IMR-90 (cell line): ENCODE measurements around the gene PLXNA4. TPM values are rescaled to one million over a fixed set of nuclear protein-coding genes. Genes with fewer than 3 reads are reported as not detected.

Source experiments
- ATAC-seq: fragments of 200-7000 bp; cut with Tn5 transposase; 2 replicates; pipeline ENCODE4 v1.9.1; 2020; ENCODE audit warnings: low read depth, mild to moderate bottlenecking, moderate library complexity
- BruUV-seq: library from RNA; stranded (reverse); fragments of 400-500 nt; replicated peaks from 2 replicates; lab custom pipeline; 2021; lab: Mats Ljungman, UMichigan
- CTCF ChIA-PET: fragments of 300-600 bp; formaldehyde crosslinking; extraction: SDS; loops from one replicate; lab custom pipeline; 2021; ENCODE audit warnings: antibody characterized with exemption; lab: Yijun Ruan, JAX
- POLR2A ChIA-PET: fragments of 300-600 bp; sonication (Branson Sonifier 250); formaldehyde crosslinking; loops from one replicate; lab custom pipeline; 2022; ENCODE audit warnings: antibody characterized with exemption; ENCODE audit not compliant: unreplicated experiment; lab: Charles Lee
- DNase-seq: peaks from one replicate; pipeline ENCODE4 v3.0.0; 2013
- H2AFZ ChIP-seq: replicated peaks from 2 replicates; pipeline ENCODE3; 2013; ENCODE audit warnings: low read length, mild to moderate bottlenecking; ENCODE audit not compliant: poor library complexity
- H2AK5ac ChIP-seq: 2 replicates; pipeline ENCODE4 v1.6.1; 2013; ENCODE audit warnings: low read depth, low read length, inconsistent platforms
- H2AK9ac ChIP-seq: replicated peaks from 2 replicates; pipeline ENCODE3; 2013; ENCODE audit warnings: mild to moderate bottlenecking, low read depth, low read length, moderate library complexity; ENCODE audit not compliant: poor library complexity
- H2BK120ac ChIP-seq: 2 replicates; pipeline ENCODE4 v1.6.1; 2013; ENCODE audit warnings: low read depth, low read length, inconsistent platforms
- H2BK15ac ChIP-seq: 3 replicates; pipeline ENCODE4 v1.6.1; 2013; ENCODE audit warnings: low read depth, low read length, inconsistent platforms
- H2BK20ac ChIP-seq: 2 replicates; pipeline ENCODE4 v1.6.1; 2013; ENCODE audit warnings: low read depth, mild to moderate bottlenecking, inconsistent platforms, low read length, moderate library complexity
- H2BK5ac ChIP-seq: 2 replicates; pipeline ENCODE4 v1.6.1; 2013; ENCODE audit warnings: mild to moderate bottlenecking, low read depth, low read length, inconsistent platforms; ENCODE audit not compliant: poor library complexity, severe bottlenecking
- H3K14ac ChIP-seq: replicated peaks from 2 replicates; pipeline ENCODE4 v1.6.1; 2013; ENCODE audit warnings: low read depth, low read length, inconsistent platforms
- H3K18ac ChIP-seq: 2 replicates; pipeline ENCODE4 v1.6.1; 2013; ENCODE audit warnings: low read depth, low read length, control low read depth
- H3K23ac ChIP-seq: 2 replicates; pipeline ENCODE4 v1.6.1; 2013; ENCODE audit warnings: low read depth, low read length, inconsistent platforms
- H3K27ac ChIP-seq: 2 replicates; pipeline ENCODE4 v1.5.1; 2013; ENCODE audit warnings: mild to moderate bottlenecking, control low read depth, low read length; ENCODE audit not compliant: insufficient read depth
- H3K27me3 ChIP-seq: 2 replicates; pipeline ENCODE4 v1.6.1; 2013; ENCODE audit warnings: low read length; ENCODE audit not compliant: control insufficient read depth, insufficient read depth
- H3K36me3 ChIP-seq: 2 replicates; pipeline ENCODE4 v1.6.1; 2013; ENCODE audit warnings: low read length, mixed read lengths; ENCODE audit not compliant: control insufficient read depth, insufficient read depth
- H3K4ac ChIP-seq: 2 replicates; pipeline ENCODE4 v1.6.1; 2013; ENCODE audit warnings: low read depth, low read length, inconsistent platforms
- H3K4me1 ChIP-seq: 2 replicates; pipeline ENCODE4 v1.6.1; 2013; ENCODE audit warnings: low read length, mixed read lengths; ENCODE audit not compliant: control insufficient read depth, insufficient read depth
- H3K4me2 ChIP-seq: 2 replicates; pipeline ENCODE4 v1.6.1; 2013; ENCODE audit warnings: low read depth, mild to moderate bottlenecking, control low read depth, low read length, moderate library complexity
- H3K4me3 ChIP-seq: 2 replicates; pipeline ENCODE4 v1.5.1; 2013; ENCODE audit warnings: low read depth, mild to moderate bottlenecking, control low read depth, low read length, moderate library complexity; ENCODE audit not compliant: insufficient read depth
- H3K56ac ChIP-seq: 2 replicates; pipeline ENCODE4 v1.6.1; 2013; ENCODE audit warnings: low read length, inconsistent platforms; ENCODE audit not compliant: insufficient read depth; ENCODE audit errors: extremely low read depth
- H3K79me1 ChIP-seq, 2 experiments: 2 replicates each; pipeline ENCODE4 v1.6.1; 2013; ENCODE audit warnings: low read length in 2 of 2, inconsistent platforms in 1 of 2, low read depth in 1 of 2
- H3K9ac ChIP-seq: 2 replicates; pipeline ENCODE4 v1.6.1; 2013; ENCODE audit warnings: low read depth, low read length, control low read depth
- H3K9me1 ChIP-seq: 2 replicates; pipeline ENCODE4 v1.6.1; 2013; ENCODE audit warnings: low read length, inconsistent platforms; ENCODE audit not compliant: insufficient read depth
- H3K9me3 ChIP-seq: 2 replicates; pipeline ENCODE4 v1.6.1; 2013; ENCODE audit warnings: low read length; ENCODE audit not compliant: control insufficient read depth, insufficient read depth
- H4K20me1 ChIP-seq: 2 replicates; pipeline ENCODE4 v1.6.1; 2013; ENCODE audit warnings: low read length, inconsistent platforms; ENCODE audit not compliant: insufficient read depth
- H4K5ac ChIP-seq: 2 replicates; pipeline ENCODE4 v1.6.1; 2013; ENCODE audit warnings: mild to moderate bottlenecking, low read depth, low read length, control low read depth
- H4K8ac ChIP-seq, 2 experiments: 2 replicates each; pipeline ENCODE4 v1.6.1; 2013; ENCODE audit warnings: low read depth in 2 of 2, low read length in 2 of 2, control low read depth in 1 of 2, inconsistent platforms in 1 of 2
- H4K91ac ChIP-seq: 2 replicates; pipeline ENCODE4 v1.6.1; 2013; ENCODE audit warnings: low read depth, low read length, inconsistent platforms; ENCODE audit not compliant: insufficient read depth
- BHLHE40 ChIP-seq: fragments of 150-350 bp; IDR thresholded peaks from 2 replicates; pipeline ENCODE4 v1.6.1; 2016; ENCODE audit warnings: mild to moderate bottlenecking, low read depth, low read length
- CEBPB ChIP-seq: IDR thresholded peaks from 2 replicates; pipeline ENCODE4 v1.6.1; 2012; ENCODE audit warnings: low read depth, low read length, improper control_type of control experiment
- CHD1 ChIP-seq: IDR thresholded peaks from 2 replicates; pipeline ENCODE4 v1.6.1; 2012; ENCODE audit warnings: low read depth, low read length, improper control_type of control experiment
- CTCF ChIP-seq: conservative IDR thresholded peaks from 2 replicates; pipeline ENCODE4 v1.5.1; 2012; ENCODE audit warnings: mild to moderate bottlenecking, low read depth, low read length, improper control_type of control experiment
- ELK1 ChIP-seq: fragments of 150-350 bp; IDR thresholded peaks from 2 replicates; pipeline ENCODE4 v1.6.1; 2016; ENCODE audit warnings: low read depth, mild to moderate bottlenecking, low read length, moderate library complexity, borderline replicate concordance
- FOS ChIP-seq: fragments of 150-350 bp; IDR thresholded peaks from 2 replicates; pipeline ENCODE4 v1.6.1; 2016; ENCODE audit warnings: low read depth, low read length
- MAFK ChIP-seq: IDR thresholded peaks from 2 replicates; pipeline ENCODE4 v1.6.1; 2012; ENCODE audit warnings: low read depth, low read length, improper control_type of control experiment
- MAZ ChIP-seq: IDR thresholded peaks from 2 replicates; pipeline ENCODE4 v1.6.1; 2012; ENCODE audit warnings: low read depth, mild to moderate bottlenecking, low read length, improper control_type of control experiment, moderate library complexity, borderline replicate concordance
- MXI1 ChIP-seq: IDR thresholded peaks from 2 replicates; pipeline ENCODE4 v1.6.1; 2012; ENCODE audit warnings: low read depth, mild to moderate bottlenecking, low read length, moderate library complexity, borderline replicate concordance
- NFE2L2 ChIP-seq: fragments of 150-350 bp; IDR thresholded peaks from 2 replicates; pipeline ENCODE4 v1.6.1; 2016; ENCODE audit warnings: low read depth, mild to moderate bottlenecking, low read length
- POLR2A ChIP-seq: IDR thresholded peaks from 2 replicates; pipeline ENCODE4 v1.6.1; 2012; ENCODE audit warnings: mild to moderate bottlenecking, low read depth, low read length
- RAD21 ChIP-seq: IDR thresholded peaks from 2 replicates; pipeline ENCODE4 v1.6.1; 2012; ENCODE audit warnings: low read length, improper control_type of control experiment
- RCOR1 ChIP-seq: IDR thresholded peaks from 2 replicates; pipeline ENCODE4 v1.6.1; 2012; ENCODE audit warnings: mild to moderate bottlenecking, low read length, improper control_type of control experiment; ENCODE audit not compliant: insufficient replicate concordance
- RFX5 ChIP-seq: IDR thresholded peaks from 2 replicates; pipeline ENCODE4 v1.8.0; 2012; ENCODE audit warnings: low read depth, mild to moderate bottlenecking, low read length, moderate library complexity
- SMC3 ChIP-seq: fragments of 150-350 bp; IDR thresholded peaks from 2 replicates; pipeline ENCODE4 v1.6.1; 2016; ENCODE audit warnings: low read depth, mild to moderate bottlenecking, antibody characterized with exemption, low read length, moderate library complexity
- USF2 ChIP-seq: fragments of 150-350 bp; IDR thresholded peaks from 2 replicates; pipeline ENCODE4 v1.6.1; 2017; ENCODE audit warnings: mild to moderate bottlenecking, antibody characterized with exemption, low read length, low read depth
- WGBS, 2 experiments: methylation state at CpG; one replicate each; pipeline versions ENCODE4 v1.1.5 to v1.1.7; 2013; ENCODE audit warnings: missing lambda C conversion rate in 2 of 2; ENCODE audit not compliant: insufficient read length in 1 of 2; ENCODE audit errors: extremely low coverage in 2 of 2; 5-methylcytosine and 5-hydroxymethylcytosine counted together
- dilution Hi-C: fragments of 300-500 bp; cut with HindIII; formaldehyde crosslinking; loops from one replicate; pipeline ENCODE4 v1.14.3; 2018; ENCODE audit warnings: low sequenced_read_pairs; ENCODE audit not compliant: unreplicated experiment
- in situ Hi-C: fragments of 300-500 bp; cut with MboI; formaldehyde crosslinking; loops from 3 replicates; pipeline ENCODE4 v1.14.3; 2019; ENCODE audit warnings: low sequenced_read_pairs, inconsistent platforms, mixed read lengths
- intact Hi-C: fragments of 100-400 bp; cut with micrococcal nuclease; formaldehyde crosslinking; loops from 2 replicates; pipeline ENCODE4 v1.10.0; 2022
- polyA plus RNA-seq, 3 experiments: library from polyadenylated mRNA; depleted of rRNA; stranded (reverse); fragments of >200 nt; gene quantifications; 2 replicates each; pipeline ENCODE4 v1.2.3, GENCODE V29; 2012; ENCODE audit warnings: low replicate concordance in 1 of 3
- total RNA-seq: library from RNA; depleted of rRNA; stranded (reverse); fragments of >200 nt; gene quantifications from 2 replicates; pipeline ENCODE4 v1.2.3, GENCODE V29; 2012

The PLXNA4 gene
- total and polyA plus RNA-seq, 2 of the 4 experiments (the other 2 are of a cell fraction), result under 0.01 TPM

- CTCF ChIA-PET, result no interaction called here
- Histone ChIP-seq H3K9me1 (no peaks in the 10 kb centered on the region), H3K27ac (no peak overlapping the region), H4K8ac (no peak overlapping the region), H2BK20ac (no peak overlapping the region), H3K23ac (no peak overlapping the region), H3K79me1 (no peaks in the 10 kb centered on the region), H3K9ac (no peak overlapping the region), H3K9me3 (no peaks in the 10 kb centered on the region), H3K4me3 (no peak overlapping the region), H3K4me1 (no peaks in the 10 kb centered on the region), H4K91ac (no peak overlapping the region), H3K4ac (no peak overlapping the region), H3K14ac (no peak overlapping the region), H4K5ac (no peak overlapping the region), H2AK5ac (no peak overlapping the region), H2BK5ac (no peak overlapping the region), H3K36me3 (no peaks in the 10 kb centered on the region), H2BK15ac (no peak overlapping the region), H4K20me1 (no peaks in the 10 kb centered on the region), H3K27me3 (no peaks in the 10 kb centered on the region), H3K18ac (no peak overlapping the region), H2BK120ac (no peak overlapping the region), H2AK9ac (no peak overlapping the region), H2AFZ (no peak overlapping the region), H3K56ac (no peak overlapping the region), H3K4me2 (no peak overlapping the region)
- WGBS, 2 experiments, result no CpG with 5 or more reads among the region's 3 CpGs
- TF ChIP-seq FOS (no peak), USF2 (no peak), NFE2L2 (no peak), ELK1 (no peak), CEBPB (no peak), MXI1 (no peak), CHD1 (no peak), MAFK (no peak), RFX5 (no peak), BHLHE40 (no peak), RAD21 (no peak), SMC3 (no peak), CTCF (no peak), RCOR1 (no peak), MAZ (no peak), POLR2A (no peak)
- dilution Hi-C loops, result no loop called here
- no peak for DNase-seq
- in situ Hi-C loops, result no loop called here
- no TSS peak for BruUV-seq
- intact Hi-C loops, result no loop called here
- POLR2A ChIA-PET, result no interaction called here
- no peak for ATAC-seq
Measured at GRCh38 chr7:132226957-132227290, 349.3 kb downstream of the PLXNA4 start.
